ENCODE data around the gene EFNB1.

DNA sequence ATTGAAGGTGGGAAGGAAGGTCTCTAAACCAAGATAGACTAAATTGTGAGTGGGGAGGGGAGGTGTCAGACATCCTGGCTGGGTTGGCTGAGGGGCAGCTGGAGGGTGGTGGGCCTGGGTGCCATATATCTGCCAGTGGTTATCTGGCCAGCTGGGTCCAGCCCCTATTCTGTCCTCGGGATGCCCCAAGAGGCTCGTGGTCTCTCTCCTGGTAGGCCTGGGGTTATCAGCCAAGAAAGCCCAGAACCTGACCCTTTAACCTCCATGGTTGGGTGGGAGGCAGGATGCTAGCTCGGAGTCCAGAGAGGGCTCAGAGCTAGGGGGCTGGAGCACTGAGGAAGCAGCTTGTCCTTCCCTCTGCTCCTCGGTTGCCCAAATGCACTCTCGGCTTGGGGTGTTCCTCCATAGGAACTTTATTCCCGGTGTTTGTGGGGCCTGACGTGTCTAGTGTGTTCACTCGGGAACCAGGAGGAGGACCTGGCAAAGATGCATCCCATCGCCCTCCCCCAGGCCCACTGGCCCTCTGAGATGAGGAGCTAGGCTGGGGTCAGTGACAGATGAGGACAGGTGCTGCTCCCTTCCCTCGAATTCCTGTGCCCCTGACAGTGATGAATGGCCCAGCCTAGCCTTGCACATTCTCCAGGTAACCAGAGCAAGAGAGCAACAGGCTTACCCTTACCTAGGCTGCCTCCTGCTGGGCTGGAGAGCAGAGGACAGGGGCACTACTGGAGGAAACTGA is 5.2 kb upstream of the EFNB1 start:
- TF ChIP-seq ASH2L (IDR thresholded peaks at IDR 0.05; ENCODE audit: low read length) (no peak), SRF (IDR thresholded peaks at IDR 0.05; ENCODE audit: low read depth, low read length) (no peak), POLR2A (IDR thresholded peaks at IDR 0.05; ENCODE audit: control extremely low read depth in 1 of 2, low read depth in 2 of 2, low read length in 2 of 2) (no peak), HDAC6 (IDR thresholded peaks at IDR 0.05; ENCODE audit: low read depth, low read length) (no peak), CEBPB (IDR thresholded peaks at IDR 0.05; ENCODE audit: low read depth, low read length) (no peak), CBX8 (IDR thresholded peaks at IDR 0.05; ENCODE audit: borderline replicate concordance, low read depth, low read length) (no peak), POLR2AphosphoS5 (IDR thresholded peaks at IDR 0.05; ENCODE audit: low read depth, low read length) (no peak), HDAC2 (IDR thresholded peaks at IDR 0.05; ENCODE audit: borderline replicate concordance in 1 of 2, low read depth in 2 of 2, low read length in 2 of 2) (no peak), EP300 (IDR thresholded peaks at IDR 0.05; ENCODE audit: borderline replicate concordance in 1 of 2, low read depth in 2 of 2, low read length in 2 of 2) (no peak)
- TF ChIP-seq, protein P1, sequence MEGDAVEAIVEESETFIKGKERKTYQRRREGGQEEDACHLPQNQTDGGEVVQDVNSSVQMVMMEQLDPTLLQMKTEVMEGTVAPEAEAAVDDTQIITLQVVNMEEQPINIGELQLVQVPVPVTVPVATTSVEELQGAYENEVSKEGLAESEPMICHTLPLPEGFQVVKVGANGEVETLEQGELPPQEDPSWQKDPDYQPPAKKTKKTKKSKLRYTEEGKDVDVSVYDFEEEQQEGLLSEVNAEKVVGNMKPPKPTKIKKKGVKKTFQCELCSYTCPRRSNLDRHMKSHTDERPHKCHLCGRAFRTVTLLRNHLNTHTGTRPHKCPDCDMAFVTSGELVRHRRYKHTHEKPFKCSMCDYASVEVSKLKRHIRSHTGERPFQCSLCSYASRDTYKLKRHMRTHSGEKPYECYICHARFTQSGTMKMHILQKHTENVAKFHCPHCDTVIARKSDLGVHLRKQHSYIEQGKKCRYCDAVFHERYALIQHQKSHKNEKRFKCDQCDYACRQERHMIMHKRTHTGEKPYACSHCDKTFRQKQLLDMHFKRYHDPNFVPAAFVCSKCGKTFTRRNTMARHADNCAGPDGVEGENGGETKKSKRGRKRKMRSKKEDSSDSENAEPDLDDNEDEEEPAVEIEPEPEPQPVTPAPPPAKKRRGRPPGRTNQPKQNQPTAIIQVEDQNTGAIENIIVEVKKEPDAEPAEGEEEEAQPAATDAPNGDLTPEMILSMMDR (IDR thresholded peaks at IDR 0.05; ENCODE audit: control extremely low read depth in 1 of 3, insufficient read depth in 1 of 3, low read depth in 1 of 3, low read length in 3 of 3) = 0 out of 4 replicates have a peak, but pooled peaks of 1 of the 3 experiments have one; percentile 1
- TF ChIP-seq, protein P2, sequence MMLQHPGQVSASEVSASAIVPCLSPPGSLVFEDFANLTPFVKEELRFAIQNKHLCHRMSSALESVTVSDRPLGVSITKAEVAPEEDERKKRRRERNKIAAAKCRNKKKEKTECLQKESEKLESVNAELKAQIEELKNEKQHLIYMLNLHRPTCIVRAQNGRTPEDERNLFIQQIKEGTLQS (IDR thresholded peaks at IDR 0.05; ENCODE audit: insufficient read depth, low read depth, low read length) = no peak
